Stimulated activated CD4-positive, alpha-beta T cell treated with anti-CD3 and anti-CD28 coated beads, Interleukin-4, amount 100 ng/mL, for 4 hours (primary cell): ENCODE measurements around the gene APOL3.
"Not testable (repeated sequence)": the region's sequence is repeated elsewhere in the genome, so short reads cannot be mapped to it uniquely, and the experiment has no call there.

Source experiments
- DNase-seq, 2 experiments: peaks; one replicate each; pipeline ENCODE4 v3.0.0-alpha.2; 2020

Gene APOL3

DNA sequence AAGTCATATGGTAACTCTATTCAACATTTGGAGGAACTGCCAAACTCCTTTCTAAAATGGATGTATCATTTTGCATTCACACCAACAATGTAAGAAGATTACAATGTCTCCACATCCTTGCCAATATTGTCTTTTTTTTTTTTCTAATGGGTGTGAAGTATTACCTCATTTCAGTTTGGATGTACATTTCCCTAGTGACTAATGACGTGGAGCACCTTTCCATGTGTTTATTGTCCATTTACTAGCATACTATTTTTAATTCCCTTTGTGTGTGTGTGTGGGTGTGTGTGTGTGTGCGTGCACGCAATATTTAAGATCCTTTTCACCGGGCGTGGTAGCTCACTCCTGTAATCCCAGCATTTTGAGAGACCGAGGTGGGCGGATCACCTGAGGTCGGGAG lies 62.7 kb downstream of the APOL3 start:
- DNase-seq, result no peak

DNA sequence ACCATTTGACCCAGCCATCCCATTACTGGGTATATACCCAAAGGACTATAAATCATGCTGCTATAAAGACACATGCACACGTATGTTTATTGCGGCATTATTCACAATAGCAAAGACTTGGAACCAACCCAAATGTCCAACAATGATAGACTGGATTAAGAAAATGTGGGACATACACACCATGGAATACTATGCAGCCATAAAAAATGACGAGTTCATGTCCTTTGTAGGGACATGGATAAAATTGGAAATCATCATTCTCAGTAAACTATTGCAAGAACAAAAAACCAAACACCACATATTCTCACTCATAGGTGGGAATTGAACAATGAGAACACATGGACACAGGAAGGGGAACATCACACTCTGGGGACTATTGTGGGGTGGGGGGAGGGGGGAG lies 69.8 kb downstream of the APOL3 start:
- DNase-seq, result not testable (repeated sequence)
